Parathyroid adenoma (tissue), 2 donors: ENCODE data around the gene RBM4.

Experiments
- H2AFZ ChIP-seq: fragments of 300-600 bp; sonication (generic); one replicate; pipeline ENCODE4 v1.7.0; 2017; ENCODE audit warnings: antibody characterized with exemption, mild to moderate bottlenecking
- H3K27ac ChIP-seq: fragments of 300-600 bp; sonication (generic); one replicate; pipeline ENCODE4 v1.7.0; 2017
- H3K27me3 ChIP-seq: fragments of 300-600 bp; sonication (generic); one replicate; pipeline ENCODE4 v1.7.0; 2017; ENCODE audit warnings: low read length; ENCODE audit not compliant: control insufficient read depth, insufficient read depth
- H3K36me3 ChIP-seq: fragments of 300-600 bp; sonication (generic); one replicate; pipeline ENCODE4 v1.7.0; 2017; ENCODE audit warnings: low read length; ENCODE audit not compliant: control insufficient read depth, insufficient read depth
- H3K4me1 ChIP-seq: fragments of 300-600 bp; sonication (generic); one replicate; pipeline ENCODE4 v1.7.0; 2017; ENCODE audit warnings: control low read depth
- H3K4me2 ChIP-seq: fragments of 300-600 bp; sonication (generic); one replicate; pipeline ENCODE4 v1.7.0; 2017; ENCODE audit warnings: low read length
- H3K4me3 ChIP-seq: fragments of 300-600 bp; sonication (generic); one replicate; pipeline ENCODE4 v1.7.0; 2017; ENCODE audit warnings: low read depth, low read length
- H3K79me2 ChIP-seq: fragments of 300-600 bp; sonication (generic); one replicate; pipeline ENCODE4 v1.7.0; 2017; ENCODE audit warnings: control low read depth
- H3K9ac ChIP-seq: fragments of 300-600 bp; sonication (generic); one replicate; pipeline ENCODE4 v1.7.0; 2017; ENCODE audit warnings: mild to moderate bottlenecking
- H3K9me3 ChIP-seq: fragments of 300-600 bp; sonication (generic); one replicate; pipeline ENCODE4 v1.7.0; 2017; ENCODE audit warnings: low read length; ENCODE audit not compliant: control insufficient read depth
- CTCF ChIP-seq: fragments of 300-600 bp; sonication (generic); IDR thresholded peaks from one replicate; pipeline ENCODE4 v1.7.0; 2017; ENCODE audit warnings: antibody characterized with exemption, mild to moderate bottlenecking
- donor health status: primary hyperparathyroidism.

Gene RBM4

GRCh38 chr11:66663741-66664296 lies 25.3 kb downstream of the RBM4 start:
- Histone ChIP-seq H3K27ac (no peak overlapping the region), H3K27me3 (no peaks in the 10 kb centered on the region), H3K4me3 (no peak overlapping the region), H2AFZ (no peak overlapping the region), H3K9ac (no peak overlapping the region), H3K9me3 (no peaks in the 10 kb centered on the region), H3K4me2 (no peak overlapping the region), H3K79me2 (peaks cover 2% of the 10 kb centered on the region), H3K36me3 (no peaks in the 10 kb centered on the region), H3K4me1 (no peaks in the 10 kb centered on the region)
- no peak for TF ChIP-seq CTCF

- Histone ChIP-seq H3K9me3 (no peaks in the 10 kb centered on the region), H3K27ac (no peak overlapping the region), H3K4me3 (no peak overlapping the region), H3K36me3 (no peaks in the 10 kb centered on the region), H3K4me1 (no peaks in the 10 kb centered on the region), H3K79me2 (peaks cover 2% of the 10 kb centered on the region), H3K9ac (no peak overlapping the region), H3K4me2 (no peak overlapping the region), H3K27me3 (no peaks in the 10 kb centered on the region), H2AFZ (no peak overlapping the region)
- no peak for TF ChIP-seq CTCF
These were observed 26.9 kb downstream of the RBM4 start for GRCh38 chr11:66665369-66665768.

- Histone ChIP-seq H2AFZ (no peak overlapping the region), H3K9me3 (no peaks in the 10 kb centered on the region), H3K36me3 (no peaks in the 10 kb centered on the region), H3K4me3 (no peak overlapping the region), H3K27me3 (no peaks in the 10 kb centered on the region), H3K4me1 (no peaks in the 10 kb centered on the region), H3K79me2 (peaks cover 4% of the 10 kb centered on the region), H3K4me2 (no peak overlapping the region), H3K27ac (no peak overlapping the region), H3K9ac (no peak overlapping the region)
- TF ChIP-seq CTCF, result no peak
These were observed 32.3 kb downstream of the RBM4 start for GRCh38 chr11:66670816-66671215.

- H3K79me2 ChIP-seq, result peaks cover 13% of the 10 kb centered on the region
- H3K27ac ChIP-seq, result no peak overlapping the region
- H2AFZ ChIP-seq, result no peak overlapping the region
- H3K4me2 ChIP-seq, result no peak overlapping the region
- H3K4me3 ChIP-seq, result no peak overlapping the region
- H3K27me3 ChIP-seq, result no peaks in the 10 kb centered on the region
- H3K9ac ChIP-seq, result no peak overlapping the region
- TF ChIP-seq CTCF, result no peak
- no peaks in the 10 kb centered on the region for H3K36me3 ChIP-seq
- H3K9me3 ChIP-seq, result no peaks in the 10 kb centered on the region
- H3K4me1 ChIP-seq, result no peaks in the 10 kb centered on the region
These were observed 36.6 kb downstream of the RBM4 start for GRCh38 chr11:66674964-66675602.
